HepG2 (cell line): ENCODE measurements around the gene HEMK1. TPM values are rescaled to one million over a fixed set of nuclear protein-coding genes. Genes with fewer than 3 reads are reported as not detected.

Source experiments
- ATF7 ChIP-seq, 2 experiments: fragments of 450-650 bp in 1 of 2; sonication (generic) in 1 of 2; formaldehyde crosslinking in 1 of 2; IDR thresholded peaks; 2 replicates each; pipeline versions ENCODE4 v1.4.0 to v1.6.1; 2016 to 2020; ENCODE audit warnings: antibody characterized with exemption in 1 of 2, mild to moderate bottlenecking in 1 of 2, missing genetic modification reagents in 1 of 2
- BHLHE40 ChIP-seq: IDR thresholded peaks from 2 replicates; pipeline ENCODE4 v1.6.1; 2011; ENCODE audit warnings: low read length, improper control_type of control experiment
- ERF ChIP-seq: IDR thresholded peaks from 2 replicates; pipeline ENCODE4 v1.6.1; 2018; ENCODE audit warnings: missing biosample characterization, missing genetic modification reagents
- ETV6 ChIP-seq: sonication (generic); formaldehyde crosslinking; conservative IDR thresholded peaks from 2 replicates; pipeline ENCODE4 v1.4.0; 2020; ENCODE audit warnings: missing genetic modification reagents
- EZH2 ChIP-seq: conservative IDR thresholded peaks from 2 replicates; pipeline ENCODE4 v1.6.1; 2012; ENCODE audit warnings: mild to moderate bottlenecking, low read depth, low read length, moderate library complexity
- HDAC6 ChIP-seq: fragments of 200-600 bp; sonication (generic); IDR thresholded peaks from 2 replicates; pipeline ENCODE4 v1.7.0; 2017; ENCODE audit warnings: mild to moderate bottlenecking, antibody characterized with exemption, low read length, low read depth
- LCORL ChIP-seq, 2 experiments: fragments of 450-650 bp in 1 of 2; sonication (generic) in 1 of 2; formaldehyde crosslinking in 1 of 2; IDR thresholded peaks; 2 replicates each; pipeline versions ENCODE4 v1.5.0 to v1.6.1; 2017 to 2020; ENCODE audit warnings: antibody characterized with exemption in 1 of 2, missing genetic modification reagents in 1 of 2
- PRPF4 ChIP-seq: fragments of 200-400 bp; formaldehyde crosslinking; IDR thresholded peaks from 2 replicates; pipeline ENCODE4 v1.6.1; 2016; ENCODE audit warnings: low read length, low read depth; ENCODE audit not compliant: poor library complexity, severe bottlenecking
- SP5 ChIP-seq: IDR thresholded peaks from 2 replicates; pipeline ENCODE4 v1.6.1; 2016; ENCODE audit warnings: low read depth, borderline replicate concordance
- ZNF44 ChIP-seq: sonication (generic); formaldehyde crosslinking; IDR thresholded peaks from 2 replicates; pipeline ENCODE4 v1.5.1; 2020; ENCODE audit warnings: mild to moderate bottlenecking, missing genetic modification reagents
- ZNF639 ChIP-seq: conservative IDR thresholded peaks from 2 replicates; pipeline ENCODE4 v1.6.1; 2018; ENCODE audit warnings: missing genetic modification reagents
- ZNF670 ChIP-seq: sonication (generic); formaldehyde crosslinking; IDR thresholded peaks from 2 replicates; pipeline ENCODE4 v1.8.0; 2022; ENCODE audit warnings: mild to moderate bottlenecking, missing genetic modification reagents, borderline replicate concordance
- polyA plus RNA-seq, 8 experiments: library from polyadenylated mRNA; depleted of rRNA in 3 of 8; stranded (reverse) in 7 of 8; unstranded in 1 of 8; fragments of >200 nt; fragmentation: Illumina TruSeq in 4 of 8; extraction: Trizol in 4 of 8; gene quantifications; 2 replicates each; pipeline versions ENCODE4 v1.2.1 to v1.2.3, GENCODE V29; 2011 to 2016; ENCODE audit warnings: low read depth in 4 of 8, missing spikeins in 1 of 8, mixed read lengths in 1 of 8; ENCODE audit not compliant: insufficient read depth in 1 of 8
- total RNA-seq, 5 experiments: library from RNA; depleted of rRNA; stranded (reverse); fragments of >200 nt; fragmentation: Illumina TruSeq; extraction: Trizol; gene quantifications; 2 replicates each; pipeline ENCODE4 v1.2.3, GENCODE V29; 2016; ENCODE audit warnings: low read depth in 1 of 5
- TF ChIP-seq, protein P1 (sequence below): sonication (generic); formaldehyde crosslinking; IDR thresholded peaks from 2 replicates; pipeline ENCODE4 v1.4.0; 2020; ENCODE audit warnings: missing genetic modification reagents
- TF ChIP-seq, protein P2 (sequence below): sonication (generic); formaldehyde crosslinking; IDR thresholded peaks from 2 replicates; pipeline ENCODE4 v1.8.0; 2022; ENCODE audit warnings: missing genetic modification reagents, mild to moderate bottlenecking, moderate library complexity, borderline replicate concordance
- TF ChIP-seq, protein P3 (sequence below): sonication (generic); formaldehyde crosslinking; IDR thresholded peaks from 2 replicates; pipeline ENCODE4 v1.5.0; 2020; ENCODE audit warnings: missing genetic modification reagents
- TF ChIP-seq, protein P4 (sequence below): sonication (generic); formaldehyde crosslinking; IDR thresholded peaks from 2 replicates; pipeline ENCODE4 v1.4.0; 2020; ENCODE audit warnings: low read depth, missing genetic modification reagents

The HEMK1 gene
- total and polyA plus RNA-seq, 2 of the 13 experiments (the other 11 are each of a cell fraction or from before 2014, with no cell fraction given), result 9.8 to 12.6 TPM

DNA sequence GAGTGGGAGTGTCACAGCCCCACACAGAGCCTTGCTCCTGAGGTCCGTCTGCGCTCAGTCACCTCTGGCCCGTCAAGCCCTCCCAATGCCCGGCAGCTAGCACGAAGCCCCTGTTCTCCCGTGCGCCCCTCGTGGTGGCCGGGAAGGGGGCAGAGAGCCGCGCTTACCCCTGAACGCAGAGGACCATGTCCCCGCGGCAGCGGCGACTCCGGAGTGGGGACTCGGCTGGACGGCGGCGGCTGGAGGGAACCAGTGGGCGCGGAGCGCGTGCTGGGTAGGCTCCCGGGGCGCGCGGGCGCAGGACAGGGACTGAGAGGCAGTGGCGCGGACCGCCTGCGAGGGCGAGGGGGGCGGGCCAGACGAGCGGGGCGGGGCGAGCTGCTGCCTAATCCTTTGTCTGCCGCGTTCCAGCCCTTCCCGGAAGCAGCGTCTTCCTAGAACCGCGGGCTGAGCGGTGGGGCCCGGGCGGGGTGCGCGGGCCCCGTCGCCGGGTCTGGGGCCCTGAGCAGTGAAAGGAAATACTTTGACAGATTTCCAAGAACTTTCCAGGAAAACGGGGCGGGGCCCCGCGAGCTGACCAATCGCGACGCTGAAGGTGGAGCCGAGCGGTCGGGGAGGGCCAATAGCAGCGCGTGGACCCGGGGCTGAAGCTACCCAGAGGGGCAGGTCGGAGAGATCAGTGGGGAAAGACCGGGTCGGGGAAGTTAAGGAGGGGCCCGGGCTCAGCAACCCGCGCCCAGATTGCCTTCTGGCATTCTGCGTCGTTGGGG is 42.3 kb downstream of the HEMK1 start, which contains the start of gene CISH (continued):
- TF ChIP-seq, protein P1, sequence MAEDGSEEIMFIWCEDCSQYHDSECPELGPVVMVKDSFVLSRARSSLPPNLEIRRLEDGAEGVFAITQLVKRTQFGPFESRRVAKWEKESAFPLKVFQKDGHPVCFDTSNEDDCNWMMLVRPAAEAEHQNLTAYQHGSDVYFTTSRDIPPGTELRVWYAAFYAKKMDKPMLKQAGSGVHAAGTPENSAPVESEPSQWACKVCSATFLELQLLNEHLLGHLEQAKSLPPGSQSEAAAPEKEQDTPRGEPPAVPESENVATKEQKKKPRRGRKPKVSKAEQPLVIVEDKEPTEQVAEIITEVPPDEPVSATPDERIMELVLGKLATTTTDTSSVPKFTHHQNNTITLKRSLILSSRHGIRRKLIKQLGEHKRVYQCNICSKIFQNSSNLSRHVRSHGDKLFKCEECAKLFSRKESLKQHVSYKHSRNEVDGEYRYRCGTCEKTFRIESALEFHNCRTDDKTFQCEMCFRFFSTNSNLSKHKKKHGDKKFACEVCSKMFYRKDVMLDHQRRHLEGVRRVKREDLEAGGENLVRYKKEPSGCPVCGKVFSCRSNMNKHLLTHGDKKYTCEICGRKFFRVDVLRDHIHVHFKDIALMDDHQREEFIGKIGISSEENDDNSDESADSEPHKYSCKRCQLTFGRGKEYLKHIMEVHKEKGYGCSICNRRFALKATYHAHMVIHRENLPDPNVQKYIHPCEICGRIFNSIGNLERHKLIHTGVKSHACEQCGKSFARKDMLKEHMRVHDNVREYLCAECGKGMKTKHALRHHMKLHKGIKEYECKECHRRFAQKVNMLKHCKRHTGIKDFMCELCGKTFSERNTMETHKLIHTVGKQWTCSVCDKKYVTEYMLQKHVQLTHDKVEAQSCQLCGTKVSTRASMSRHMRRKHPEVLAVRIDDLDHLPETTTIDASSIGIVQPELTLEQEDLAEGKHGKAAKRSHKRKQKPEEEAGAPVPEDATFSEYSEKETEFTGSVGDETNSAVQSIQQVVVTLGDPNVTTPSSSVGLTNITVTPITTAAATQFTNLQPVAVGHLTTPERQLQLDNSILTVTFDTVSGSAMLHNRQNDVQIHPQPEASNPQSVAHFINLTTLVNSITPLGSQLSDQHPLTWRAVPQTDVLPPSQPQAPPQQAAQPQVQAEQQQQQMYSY, result peak; percentile 57; the same call in 1 of the 2 replicates
- TF ChIP-seq ZNF44, result no peak
- TF ChIP-seq, protein P2, sequence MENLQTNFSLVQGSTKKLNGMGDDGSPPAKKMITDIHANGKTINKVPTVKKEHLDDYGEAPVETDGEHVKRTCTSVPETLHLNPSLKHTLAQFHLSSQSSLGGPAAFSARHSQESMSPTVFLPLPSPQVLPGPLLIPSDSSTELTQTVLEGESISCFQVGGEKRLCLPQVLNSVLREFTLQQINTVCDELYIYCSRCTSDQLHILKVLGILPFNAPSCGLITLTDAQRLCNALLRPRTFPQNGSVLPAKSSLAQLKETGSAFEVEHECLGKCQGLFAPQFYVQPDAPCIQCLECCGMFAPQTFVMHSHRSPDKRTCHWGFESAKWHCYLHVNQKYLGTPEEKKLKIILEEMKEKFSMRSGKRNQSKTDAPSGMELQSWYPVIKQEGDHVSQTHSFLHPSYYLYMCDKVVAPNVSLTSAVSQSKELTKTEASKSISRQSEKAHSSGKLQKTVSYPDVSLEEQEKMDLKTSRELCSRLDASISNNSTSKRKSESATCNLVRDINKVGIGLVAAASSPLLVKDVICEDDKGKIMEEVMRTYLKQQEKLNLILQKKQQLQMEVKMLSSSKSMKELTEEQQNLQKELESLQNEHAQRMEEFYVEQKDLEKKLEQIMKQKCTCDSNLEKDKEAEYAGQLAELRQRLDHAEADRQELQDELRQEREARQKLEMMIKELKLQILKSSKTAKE, result peak; percentile 96
- TF ChIP-seq, protein P3, sequence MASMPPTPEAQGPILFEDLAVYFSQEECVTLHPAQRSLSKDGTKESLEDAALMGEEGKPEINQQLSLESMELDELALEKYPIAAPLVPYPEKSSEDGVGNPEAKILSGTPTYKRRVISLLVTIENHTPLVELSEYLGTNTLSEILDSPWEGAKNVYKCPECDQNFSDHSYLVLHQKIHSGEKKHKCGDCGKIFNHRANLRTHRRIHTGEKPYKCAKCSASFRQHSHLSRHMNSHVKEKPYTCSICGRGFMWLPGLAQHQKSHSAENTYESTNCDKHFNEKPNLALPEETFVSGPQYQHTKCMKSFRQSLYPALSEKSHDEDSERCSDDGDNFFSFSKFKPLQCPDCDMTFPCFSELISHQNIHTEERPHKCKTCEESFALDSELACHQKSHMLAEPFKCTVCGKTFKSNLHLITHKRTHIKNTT (CRISPR knock-in tag), result no peak
- no peak for TF ChIP-seq BHLHE40
- peak; percentile 42; the same call in 1 of the 2 replicates for TF ChIP-seq ZNF670
- TF ChIP-seq, protein P4, sequence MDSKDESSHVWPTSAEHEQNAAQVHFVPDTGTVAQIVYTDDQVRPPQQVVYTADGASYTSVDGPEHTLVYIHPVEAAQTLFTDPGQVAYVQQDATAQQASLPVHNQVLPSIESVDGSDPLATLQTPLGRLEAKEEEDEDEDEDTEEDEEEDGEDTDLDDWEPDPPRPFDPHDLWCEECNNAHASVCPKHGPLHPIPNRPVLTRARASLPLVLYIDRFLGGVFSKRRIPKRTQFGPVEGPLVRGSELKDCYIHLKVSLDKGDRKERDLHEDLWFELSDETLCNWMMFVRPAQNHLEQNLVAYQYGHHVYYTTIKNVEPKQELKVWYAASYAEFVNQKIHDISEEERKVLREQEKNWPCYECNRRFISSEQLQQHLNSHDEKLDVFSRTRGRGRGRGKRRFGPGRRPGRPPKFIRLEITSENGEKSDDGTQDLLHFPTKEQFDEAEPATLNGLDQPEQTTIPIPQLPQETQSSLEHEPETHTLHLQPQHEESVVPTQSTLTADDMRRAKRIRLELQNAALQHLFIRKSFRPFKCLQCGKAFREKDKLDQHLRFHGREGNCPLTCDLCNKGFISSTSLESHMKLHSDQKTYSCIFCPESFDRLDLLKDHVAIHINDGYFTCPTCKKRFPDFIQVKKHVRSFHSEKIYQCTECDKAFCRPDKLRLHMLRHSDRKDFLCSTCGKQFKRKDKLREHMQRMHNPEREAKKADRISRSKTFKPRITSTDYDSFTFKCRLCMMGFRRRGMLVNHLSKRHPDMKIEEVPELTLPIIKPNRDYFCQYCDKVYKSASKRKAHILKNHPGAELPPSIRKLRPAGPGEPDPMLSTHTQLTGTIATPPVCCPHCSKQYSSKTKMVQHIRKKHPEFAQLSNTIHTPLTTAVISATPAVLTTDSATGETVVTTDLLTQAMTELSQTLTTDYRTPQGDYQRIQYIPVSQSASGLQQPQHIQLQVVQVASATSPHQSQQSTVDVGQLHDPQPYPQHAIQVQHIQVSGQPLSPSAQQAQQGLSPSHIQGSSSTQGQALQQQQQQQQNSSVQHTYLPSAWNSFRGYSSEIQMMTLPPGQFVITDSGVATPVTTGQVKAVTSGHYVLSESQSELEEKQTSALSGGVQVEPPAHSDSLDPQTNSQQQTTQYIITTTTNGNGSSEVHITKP (CRISPR knock-in tag), result no peak
- TF ChIP-seq PRPF4, result no peak
- TF ChIP-seq EZH2, result no peak
- TF ChIP-seq SP5 (CRISPR knock-in tag), result peak; percentile 81
- TF ChIP-seq ZNF639 (CRISPR knock-in tag), result no peak
- TF ChIP-seq LCORL (IDR thresholded peaks at IDR 0.05), result no peak
- TF ChIP-seq LCORL (CRISPR knock-in tag; IDR thresholded peaks at IDR 0.05), result peak; percentile 53
- peak; percentile 98 for TF ChIP-seq ETV6 (CRISPR knock-in tag)
- peak; percentile 92 for TF ChIP-seq ERF (CRISPR knock-in tag)
- no peak for TF ChIP-seq ATF7 (IDR thresholded peaks at IDR 0.05)
- peak; percentile 89 for TF ChIP-seq ATF7 (CRISPR knock-in tag; IDR thresholded peaks at IDR 0.05)
- no peak for TF ChIP-seq HDAC6
